GM12878 (cell line): ENCODE measurements around the gene CWC22.

Source experiments
- BACH1 ChIP-seq: fragments of 450-650 bp; IDR thresholded peaks from 2 replicates; pipeline ENCODE4 v1.6.1; 2017; ENCODE audit warnings: mild to moderate bottlenecking, borderline replicate concordance
- BMI1 ChIP-seq: fragments of 450-650 bp; IDR thresholded peaks from 2 replicates; pipeline ENCODE4 v1.6.1; 2016; ENCODE audit warnings: mild to moderate bottlenecking, moderate library complexity, borderline replicate concordance
- BRCA1 ChIP-seq: IDR thresholded peaks from 2 replicates; pipeline ENCODE4 v1.6.1; 2011; ENCODE audit warnings: low read depth, low read length, improper control_type of control experiment
- CTCF ChIP-seq, 3 experiments: IDR thresholded peaks in 2 of 3; conservative IDR thresholded peaks in 1 of 3; 2 replicates each; pipeline ENCODE4 v1.5.1; 2011; ENCODE audit warnings: low read depth in 3 of 3, low read length in 3 of 3, mild to moderate bottlenecking in 3 of 3, control low read depth in 2 of 3, moderate library complexity in 2 of 3, inconsistent platforms in 1 of 3, mixed read lengths in 1 of 3; ENCODE audit not compliant: control insufficient read depth in 2 of 3, insufficient read depth in 1 of 3; ENCODE audit errors: extremely low read depth in 1 of 3
- ELK1 ChIP-seq: IDR thresholded peaks from 2 replicates; pipeline ENCODE4 v1.6.1; 2012; ENCODE audit warnings: low read depth, low read length, improper control_type of control experiment
- HCFC1 ChIP-seq: fragments of 150-350 bp; IDR thresholded peaks from 2 replicates; pipeline ENCODE4 v1.6.1; 2014; ENCODE audit warnings: low read length
- MTA2 ChIP-seq: fragments of 450-650 bp; IDR thresholded peaks from 2 replicates; pipeline ENCODE4 v1.6.1; 2016; ENCODE audit warnings: low read depth, mild to moderate bottlenecking, moderate library complexity
- POLR2A ChIP-seq: IDR thresholded peaks from 2 replicates; pipeline ENCODE4 v1.6.1; 2011; ENCODE audit warnings: low read depth, mild to moderate bottlenecking, low read length
- POLR2AphosphoS5 ChIP-seq: IDR thresholded peaks from 2 replicates; pipeline ENCODE4 v1.6.1; 2011; ENCODE audit warnings: mild to moderate bottlenecking, low read length, inconsistent platforms
- POU2F2 ChIP-seq: IDR thresholded peaks from 3 replicates; pipeline ENCODE4 v1.6.1; 2011; ENCODE audit warnings: low read depth, mild to moderate bottlenecking, low read length, borderline replicate concordance
- SREBF2 ChIP-seq: IDR thresholded peaks from 2 replicates; pipeline ENCODE4 v1.6.1; 2012; ENCODE audit warnings: mild to moderate bottlenecking, low read length

GRCh38 chr2:179999000-179999399, 8.1 kb downstream of the CWC22 start:
- TF ChIP-seq BACH1 (no peak), CTCF (IDR thresholded peaks at IDR 0.05 in 2 of 3, conservative IDR thresholded peaks at IDR 0.05 in 1 of 3; ENCODE audit: control insufficient read depth in 2 of 3, extremely low read depth in 1 of 3, insufficient read depth in 1 of 3, low read depth in 3 of 3, low read length in 3 of 3) (no peak), HCFC1 (no peak), POLR2A (no peak), BRCA1 (no peak), MTA2 (no peak), POLR2AphosphoS5 (no peak), POU2F2 (no peak), ELK1 (no peak), SREBF2 (no peak), BMI1 (no peak)
